GM12891 (cell line): ENCODE data around the gene SLC36A1.

ENCODE experiments used
- PAX5 ChIP-seq: IDR thresholded peaks from 2 replicates; pipeline ENCODE4 v1.6.1; 2011; ENCODE audit warnings: low read length, moderate library complexity, mild to moderate bottlenecking; ENCODE audit not compliant: insufficient read depth, severe bottlenecking
- POLR2A ChIP-seq: IDR thresholded peaks from 2 replicates; pipeline ENCODE4 v1.6.1; 2011; ENCODE audit warnings: low read depth, low read length, control low read depth
- POLR2AphosphoS5 ChIP-seq: IDR thresholded peaks from 2 replicates; pipeline ENCODE4 v1.6.1; 2011; ENCODE audit warnings: low read depth, low read length, control low read depth
- POU2F2 ChIP-seq: IDR thresholded peaks from 2 replicates; pipeline ENCODE4 v1.6.1; 2011; ENCODE audit warnings: low read depth, mild to moderate bottlenecking, control low read depth, low read length, moderate library complexity
- SPI1 ChIP-seq: IDR thresholded peaks from 2 replicates; pipeline ENCODE4 v1.6.1; 2011; ENCODE audit warnings: low read depth, low read length, control low read depth
- TAF1 ChIP-seq: IDR thresholded peaks from 2 replicates; pipeline ENCODE4 v1.6.1; 2011; ENCODE audit warnings: low read depth, low read length, control low read depth

DNA sequence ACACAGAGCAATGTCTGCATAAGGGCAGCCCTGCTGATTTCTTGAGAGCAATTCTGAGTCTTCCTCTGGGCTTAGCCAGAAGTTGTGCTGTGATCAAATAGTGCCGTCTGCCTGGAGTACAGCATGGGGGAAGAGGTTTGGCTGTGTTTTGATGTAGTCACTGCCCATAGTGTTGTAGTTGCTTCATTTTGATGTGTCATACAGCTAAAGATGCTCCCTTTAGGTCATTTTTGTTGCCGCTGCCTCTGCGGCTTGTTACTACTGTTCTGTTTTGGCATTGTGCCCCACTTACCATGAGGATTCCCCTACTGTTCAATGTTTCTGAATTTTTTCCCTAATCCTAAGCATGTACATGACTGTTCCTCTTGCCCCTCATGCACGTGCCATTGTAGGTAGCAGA is 23.0 kb downstream of the SLC36A1 start:
- TF ChIP-seq POLR2AphosphoS5 (no peak), POLR2A (no peak), TAF1 (no peak), POU2F2 (no peak), PAX5 (no peak), SPI1 (no peak)
